HEK293 (cell line): ENCODE data around the gene PDLIM5.

Experiments used
- CTCF ChIP-seq: fragments of 450-650 bp; formaldehyde crosslinking; IDR thresholded peaks from 2 replicates; pipeline ENCODE4 v1.5.1; 2016; ENCODE audit warnings: missing biosample characterization, missing genetic modification characterization
- REST ChIP-seq: fragments of 450-650 bp; formaldehyde crosslinking; IDR thresholded peaks from 2 replicates; pipeline ENCODE4 v1.5.1; 2016; ENCODE audit warnings: missing biosample characterization, missing genetic modification characterization
- ZNF211 ChIP-seq: fragments of 450-650 bp; formaldehyde crosslinking; IDR thresholded peaks from 2 replicates; pipeline ENCODE4 v1.5.1; 2016; ENCODE audit warnings: low read depth, missing biosample characterization, missing genetic modification characterization
- ZNF792 ChIP-seq: fragments of 450-650 bp; formaldehyde crosslinking; IDR thresholded peaks from 2 replicates; pipeline ENCODE4 v1.5.1; 2016; ENCODE audit warnings: missing biosample characterization, missing genetic modification characterization
- ZXDB ChIP-seq: fragments of 450-650 bp; formaldehyde crosslinking; IDR thresholded peaks from 2 replicates; pipeline ENCODE4 v1.5.1; 2016; ENCODE audit warnings: missing biosample characterization, missing genetic modification characterization
- TF ChIP-seq, protein P1 (sequence below): fragments of 450-650 bp; formaldehyde crosslinking; IDR thresholded peaks from 2 replicates; pipeline ENCODE4 v1.5.1; 2016; ENCODE audit warnings: missing biosample characterization, missing genetic modification characterization

GRCh38 chr4:94500685-94501084 is 48.9 kb downstream of the PDLIM5 start:
- TF ChIP-seq, protein P1, sequence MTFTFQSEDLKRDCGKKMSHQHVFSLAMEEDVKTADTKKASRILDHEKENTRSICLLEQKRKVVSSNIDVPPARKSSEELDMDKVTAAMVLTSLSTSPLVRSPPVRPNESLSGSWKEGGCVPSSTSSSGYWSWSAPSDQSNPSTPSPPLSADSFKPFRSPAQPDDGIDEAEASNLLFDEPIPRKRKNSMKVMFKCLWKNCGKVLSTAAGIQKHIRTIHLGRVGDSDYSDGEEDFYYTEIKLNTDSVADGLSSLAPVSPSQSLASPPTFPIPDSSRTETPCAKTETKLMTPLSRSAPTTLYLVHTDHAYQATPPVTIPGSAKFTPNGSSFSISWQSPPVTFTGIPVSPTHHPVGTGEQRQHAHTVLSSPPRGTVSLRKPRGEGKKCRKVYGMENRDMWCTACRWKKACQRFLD (tag by site-specific recombination): no peak
- TF ChIP-seq CTCF (tag by site-specific recombination) (no peak), REST (no peak), ZNF792 (tag by site-specific recombination) (no peak), ZNF211 (no peak), ZXDB (tag by site-specific recombination) (no peak)
